Activated CD4-positive, alpha-beta T cell treated with anti-CD3 and anti-CD28 coated beads, Interleukin-2, Interleukin-6, amounts not matched to agents 100 ng/mL and 50 ng/mL, durations not matched to agents 16 hours and 8 hours (primary cell): ENCODE data around the gene MCTP2.
"Not testable (repeated sequence)": the region's sequence is repeated elsewhere in the genome, so short reads cannot be mapped to it uniquely, and the experiment has no call there.

Experiments used
- DNase-seq: peaks from one replicate; pipeline ENCODE4 v3.0.0-alpha.2; 2020

MCTP2 gene

GRCh38 chr15:94235646-94236045 lies 4.3 kb downstream of the MCTP2 start:
- DNase-seq, result no peak

DNA sequence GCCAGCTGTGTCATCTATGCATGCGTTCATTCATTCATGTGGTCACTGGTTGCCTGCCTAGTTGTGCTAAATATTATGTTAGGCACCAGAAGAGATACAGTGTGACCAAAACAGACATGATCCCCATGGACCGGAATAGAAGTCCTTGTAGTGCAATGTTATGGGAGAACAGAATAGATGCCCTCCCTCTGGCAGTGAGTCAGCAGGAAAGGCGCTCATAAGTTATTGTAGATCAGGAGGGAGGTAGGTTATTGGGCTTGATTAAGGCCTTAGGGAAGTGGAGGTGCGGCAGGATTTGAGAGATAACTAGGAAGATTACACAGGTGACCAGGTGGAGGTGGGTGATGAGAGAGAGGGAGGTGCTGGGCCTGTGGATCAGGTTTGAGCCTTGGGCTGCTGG lies 5.2 kb downstream of the MCTP2 start:
- no peak for DNase-seq

GRCh38 chr15:94237903-94238302 lies 6.5 kb downstream of the MCTP2 start:
- DNase-seq, result no peak

DNA sequence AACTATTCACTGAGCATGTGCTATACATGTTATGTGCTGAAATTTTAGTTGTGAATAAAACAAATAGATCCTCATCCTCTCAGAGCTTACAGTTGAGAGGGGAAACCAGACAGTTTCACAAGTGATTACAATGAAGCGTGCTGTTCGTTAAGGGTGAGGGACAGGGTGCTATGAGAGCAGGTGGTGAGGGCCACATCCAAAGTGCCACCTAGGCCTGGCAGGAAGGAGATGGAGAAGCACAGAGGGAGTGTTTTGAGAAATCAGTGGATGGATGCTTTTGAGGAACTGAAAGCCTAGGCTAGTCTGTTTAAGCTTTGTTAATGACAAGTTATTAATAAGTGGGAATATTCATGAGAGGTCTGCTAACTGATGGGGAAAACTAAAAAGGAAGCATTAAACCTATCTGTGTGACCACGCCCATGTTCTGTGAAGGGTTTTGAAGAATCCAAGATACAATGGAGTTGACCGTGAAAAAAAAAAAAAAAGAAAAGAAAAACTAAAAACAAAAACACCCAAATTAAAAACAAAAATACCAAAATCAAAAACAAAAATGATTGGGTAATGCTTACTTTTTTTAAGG lies 7.3 kb downstream of the MCTP2 start:
- DNase-seq, result peak; percentile 60

- no peak for DNase-seq
These were observed 8.1 kb downstream of the MCTP2 start for GRCh38 chr15:94239474-94239873.

GRCh38 chr15:94240480-94240879 lies 9.1 kb downstream of the MCTP2 start:
- DNase-seq, result no peak

- no peak for DNase-seq
These were observed 10.9 kb downstream of the MCTP2 start for GRCh38 chr15:94242257-94242656.

GRCh38 chr15:94243003-94243402 lies 11.6 kb downstream of the MCTP2 start:
- not testable (repeated sequence) for DNase-seq

- DNase-seq, result no peak
These were observed 12.1 kb downstream of the MCTP2 start for GRCh38 chr15:94243418-94243817.

DNA sequence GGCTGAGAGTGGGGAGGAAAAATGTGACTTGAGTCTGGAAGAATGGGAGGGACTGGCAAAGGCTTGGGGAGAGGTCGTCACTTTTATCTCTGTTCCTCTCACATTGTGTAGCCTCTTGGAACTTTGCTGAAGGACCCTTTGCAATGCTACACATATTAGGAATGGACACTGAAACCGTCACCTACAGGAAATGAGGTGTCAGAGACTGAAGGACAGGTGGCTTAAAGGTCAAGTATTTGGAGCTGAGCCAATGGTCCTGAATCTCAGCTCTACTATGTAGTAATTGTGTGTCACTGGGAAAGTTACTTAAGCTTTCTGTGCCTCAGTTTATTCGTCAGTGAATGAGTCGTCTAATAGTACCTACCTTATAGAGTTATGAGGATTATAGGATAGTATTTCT lies 14.7 kb downstream of the MCTP2 start:
- DNase-seq, result no peak

DNA sequence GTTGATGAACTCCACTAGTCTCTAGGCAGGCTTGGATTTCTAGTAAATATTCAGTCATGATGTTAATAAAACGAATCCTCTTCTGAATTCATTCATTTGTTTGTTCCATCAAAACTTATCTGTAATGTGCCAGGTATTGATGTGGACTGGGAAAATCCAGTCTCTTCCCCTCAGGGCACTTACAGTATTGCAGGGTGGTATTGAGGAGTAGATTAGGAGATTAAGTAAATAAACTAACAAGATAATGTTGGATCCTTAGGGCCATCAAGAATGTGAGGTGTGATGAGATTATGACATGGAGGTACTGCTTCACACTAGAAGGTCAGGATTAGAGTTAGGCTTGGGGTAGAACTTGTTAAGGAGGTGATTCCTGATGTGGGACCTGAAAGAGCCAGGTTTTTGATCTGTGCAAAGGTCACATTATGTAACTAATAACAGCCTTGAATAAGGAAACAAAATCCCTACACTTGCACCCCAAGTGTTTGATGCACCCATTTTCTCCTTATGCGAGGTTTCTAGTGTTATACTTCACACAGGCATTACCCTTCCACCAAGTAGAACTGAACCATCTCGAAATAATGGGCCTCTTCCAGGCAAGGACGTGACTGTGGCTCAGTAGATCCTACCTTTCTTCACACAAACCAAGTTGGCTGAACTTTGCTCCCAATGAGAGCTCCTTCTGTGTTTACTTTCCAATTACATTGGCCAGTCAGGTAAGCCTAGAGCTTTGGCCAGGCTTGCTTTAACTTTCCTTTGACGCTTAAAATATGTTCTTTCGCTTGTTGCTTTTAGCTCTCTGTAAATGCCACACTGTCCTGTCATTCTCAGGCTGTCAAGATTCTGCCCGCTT lies 16.7 kb downstream of the MCTP2 start:
- no peak for DNase-seq

DNA sequence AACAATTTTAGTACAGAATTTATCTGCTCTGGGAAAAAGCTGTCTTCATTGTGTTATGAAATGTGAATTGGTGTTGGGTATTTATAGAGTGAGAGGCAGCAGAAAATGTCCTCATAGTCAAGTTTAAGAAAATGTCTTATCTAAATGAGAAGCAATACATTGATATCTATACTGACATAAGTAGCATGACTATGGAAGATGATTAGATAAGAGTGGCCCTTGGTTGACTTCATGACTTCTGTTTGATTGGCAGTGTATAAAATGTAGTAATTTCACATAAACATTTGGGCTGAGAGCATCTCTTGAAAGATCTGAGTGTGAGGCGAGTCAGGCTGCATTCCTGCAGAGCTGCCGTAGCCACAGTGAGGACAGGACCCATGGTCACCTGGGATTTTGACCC lies 19.4 kb downstream of the MCTP2 start:
- DNase-seq, result no peak

- no peak for DNase-seq
These were observed 20.9 kb downstream of the MCTP2 start for GRCh38 chr15:94252223-94252766.

GRCh38 chr15:94252906-94253491 lies 21.6 kb downstream of the MCTP2 start:
- no peak for DNase-seq

DNA sequence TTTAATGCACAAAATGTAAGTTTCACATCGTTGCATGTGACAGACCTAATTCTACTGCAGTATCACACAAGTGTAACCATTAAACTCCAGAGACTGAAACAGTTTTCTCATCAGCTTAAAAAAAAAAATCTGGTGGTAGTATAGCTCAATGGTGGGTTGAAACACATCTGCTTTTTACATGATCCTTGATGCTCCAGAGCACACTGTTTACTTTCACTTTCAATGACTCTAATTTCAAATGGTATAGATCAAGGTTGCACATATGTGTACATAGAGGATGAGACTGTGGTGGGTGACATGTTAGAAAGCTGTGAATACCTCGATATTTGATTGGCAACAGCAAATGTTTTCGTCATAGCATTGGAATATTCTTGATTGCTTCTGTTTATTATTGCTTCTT lies 22.4 kb downstream of the MCTP2 start:
- DNase-seq, result no peak

DNA sequence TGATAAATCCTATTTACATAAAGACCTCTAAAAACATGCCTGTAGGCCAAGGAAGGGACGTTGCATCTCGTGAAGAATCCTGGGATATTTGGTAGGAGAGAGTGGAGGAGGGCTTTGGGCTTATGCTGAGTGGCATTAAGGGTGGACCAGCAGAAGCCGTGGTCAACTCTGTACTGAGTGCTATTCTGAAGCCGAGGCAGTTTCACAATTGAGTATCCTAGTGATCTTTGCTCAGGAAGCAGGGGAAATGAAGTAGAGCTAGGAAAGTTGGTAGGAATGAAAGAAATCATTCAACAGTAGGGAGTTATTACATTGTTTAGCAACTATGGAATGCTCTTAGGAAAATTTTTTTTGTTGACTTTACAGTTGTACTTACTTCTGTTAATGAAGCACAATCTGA lies 24.2 kb downstream of the MCTP2 start:
- DNase-seq, result no peak

DNA sequence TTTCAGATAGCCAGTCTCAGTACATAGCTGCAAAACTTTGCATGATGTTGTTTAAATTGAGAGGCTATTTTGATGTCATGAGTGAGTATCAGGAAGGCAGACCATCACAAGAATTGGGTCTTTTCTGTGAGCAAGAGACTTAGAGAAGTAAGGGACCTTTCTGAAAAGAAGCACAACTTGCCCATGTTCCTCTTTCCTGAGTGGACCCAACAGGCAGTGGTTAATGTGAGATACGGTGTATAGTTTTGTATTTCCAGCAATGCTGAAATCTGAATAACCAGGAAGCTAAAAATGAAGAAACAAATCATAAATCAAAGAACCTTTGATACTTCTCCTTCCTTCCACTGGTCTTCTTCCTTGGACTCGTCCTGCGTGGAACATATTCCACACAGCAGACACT lies 25.1 kb downstream of the MCTP2 start:
- no peak for DNase-seq

DNA sequence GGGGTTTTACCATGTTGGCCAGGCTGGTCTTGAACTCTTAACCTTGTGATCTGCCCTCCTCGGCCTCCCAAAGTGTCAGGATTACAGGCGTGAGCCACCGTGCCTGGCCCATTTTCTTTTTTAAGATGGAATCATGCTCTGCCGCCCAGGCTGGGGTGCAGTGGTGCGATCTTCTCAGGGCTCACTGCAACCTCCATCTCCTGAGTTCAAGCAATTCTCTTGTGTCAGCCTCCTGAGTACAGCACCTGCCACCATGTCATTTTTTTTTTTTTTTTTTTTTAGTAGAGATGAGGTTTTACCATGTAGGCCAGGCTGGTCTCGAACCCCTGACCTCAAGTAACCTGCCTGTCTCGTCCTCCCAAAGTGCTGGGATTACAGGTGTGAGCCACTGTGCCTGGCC lies 26.4 kb downstream of the MCTP2 start:
- not testable (repeated sequence) for DNase-seq

- DNase-seq, result no peak
These were observed 26.9 kb downstream of the MCTP2 start for GRCh38 chr15:94258246-94258645.

GRCh38 chr15:94259121-94259751 lies 27.9 kb downstream of the MCTP2 start:
- no peak for DNase-seq

GRCh38 chr15:94259863-94260262 lies 28.5 kb downstream of the MCTP2 start:
- DNase-seq, result no peak

GRCh38 chr15:94262201-94262600 lies 30.8 kb downstream of the MCTP2 start:
- DNase-seq, result no peak
